Panc1 (cell line): ENCODE data around the gene RALGPS2. TPM values are rescaled to one million over a fixed set of nuclear protein-coding genes. Genes with fewer than 3 reads are reported as not detected.

ENCODE experiments used
- ATAC-seq: fragments of 200-7000 bp; cut with Tn5 transposase; 2 replicates; pipeline ENCODE4 v1.9.1; 2020; ENCODE audit warnings: mild to moderate bottlenecking, moderate library complexity
- BruUV-seq: library from RNA; stranded (reverse); fragments of 400-500 nt; replicated peaks from 2 replicates; lab custom pipeline; 2021; lab: Mats Ljungman, UMichigan
- CTCF ChIA-PET: fragments of 300-600 bp; sonication (Branson Sonifier 250); formaldehyde crosslinking; loops from one replicate; lab custom pipeline; 2022; ENCODE audit warnings: antibody characterized with exemption; lab: Charles Lee
- POLR2A ChIA-PET: fragments of 300-600 bp; sonication (Branson Sonifier 250); formaldehyde crosslinking; loops from one replicate; lab custom pipeline; 2022; ENCODE audit warnings: antibody characterized with exemption; lab: Charles Lee
- DNase-seq: peaks from one replicate; pipeline ENCODE4 v3.0.0-alpha.2; 2010; ENCODE audit warnings: low read depth, low spot score
- H3K27ac ChIP-seq: 2 replicates; pipeline ENCODE4 v1.5.1; 2011; ENCODE audit warnings: mild to moderate bottlenecking, low read length, inconsistent platforms
- H3K27me3 ChIP-seq: fragments of 200-500 bp; sonication (Bioruptor generic); 2 replicates; pipeline ENCODE4 v1.6.0; 2014; ENCODE audit warnings: low read length, inconsistent platforms; ENCODE audit not compliant: control insufficient read depth, insufficient read depth
- H3K36me3 ChIP-seq: fragments of 200-500 bp; sonication (Bioruptor generic); 2 replicates; pipeline ENCODE4 v1.5.1; 2014; ENCODE audit warnings: inconsistent platforms, mild to moderate bottlenecking, low read length, moderate library complexity; ENCODE audit not compliant: control insufficient read depth, insufficient read depth
- H3K4me1 ChIP-seq: 2 replicates; pipeline ENCODE4 v1.5.1; 2011; ENCODE audit warnings: inconsistent platforms, mild to moderate bottlenecking, low read length, moderate library complexity; ENCODE audit not compliant: control insufficient read depth, insufficient read depth
- H3K4me3 ChIP-seq, 2 experiments: 2 replicates each; pipeline ENCODE4 v1.5.1; 2011 to 2012; ENCODE audit warnings: low read depth in 2 of 2, low read length in 2 of 2, mild to moderate bottlenecking in 2 of 2, inconsistent platforms in 1 of 2, moderate library complexity in 1 of 2
- H3K9me3 ChIP-seq: fragments of 200-500 bp; sonication (Bioruptor generic); 2 replicates; pipeline ENCODE4 v1.5.1; 2014; ENCODE audit warnings: low read depth, mild to moderate bottlenecking, inconsistent platforms, low read length, moderate library complexity; ENCODE audit not compliant: control insufficient read depth, insufficient read depth
- CTCF ChIP-seq: fragments of 450-650 bp; IDR thresholded peaks from 2 replicates; pipeline ENCODE4 v1.5.1; 2017; ENCODE audit warnings: mild to moderate bottlenecking
- POLR2AphosphoS5 ChIP-seq: IDR thresholded peaks from 2 replicates; pipeline ENCODE4 v1.6.1; 2012; ENCODE audit warnings: mild to moderate bottlenecking, low read depth, low read length, moderate library complexity
- REST ChIP-seq, 2 experiments: IDR thresholded peaks; 2 replicates each; pipeline ENCODE4 v1.6.1; 2011 to 2012; ENCODE audit warnings: low read depth in 2 of 2, control low read depth in 1 of 2, low read length in 1 of 2, mild to moderate bottlenecking in 1 of 2, moderate library complexity in 1 of 2; ENCODE audit not compliant: insufficient read depth in 1 of 2
- SIN3A ChIP-seq: IDR thresholded peaks from 2 replicates; pipeline ENCODE4 v1.6.1; 2012; ENCODE audit warnings: low read depth, mild to moderate bottlenecking, low read length, moderate library complexity, borderline replicate concordance; ENCODE audit not compliant: insufficient read depth
- TCF7L2 ChIP-seq: IDR thresholded peaks from 2 replicates; pipeline ENCODE4 v1.6.1; 2011; ENCODE audit warnings: mild to moderate bottlenecking, low read depth, low read length, inconsistent platforms
- in situ Hi-C: cut with HindIII; loops from 2 replicates; pipeline ENCODE4 v1.10.0; 2016; ENCODE audit warnings: low sequenced_read_pairs, low pct_unique_long_range_greater_than_20kb
- intact Hi-C: fragments of 100-400 bp; cut with micrococcal nuclease; formaldehyde crosslinking; loops from one replicate; pipeline ENCODE4 v1.10.0; 2022; ENCODE audit not compliant: unreplicated experiment
- total RNA-seq: library from RNA; stranded (reverse); gene quantifications from one replicate; pipeline ENCODE4 v1.2.1, GENCODE V29; 2021; ENCODE audit not compliant: unreplicated experiment

Gene RALGPS2
- total RNA-seq, 1 experiment from 2014 or later = 5.4 TPM

- intact Hi-C loops = no loop called here
- H3K4me1 ChIP-seq = no peaks in the 10 kb centered on the region
- BruUV-seq = no TSS peak
- H3K27me3 ChIP-seq = no peaks in the 10 kb centered on the region
- no peaks in the 10 kb centered on the region for H3K9me3 ChIP-seq
- H3K36me3 ChIP-seq = no peaks in the 10 kb centered on the region
- H3K27ac ChIP-seq = no peak overlapping the region
- ATAC-seq (no peak), DNase-seq (no peak)
- TF ChIP-seq CTCF (no peak), REST (IDR thresholded peaks at IDR 0.05; ENCODE audit: insufficient read depth in 1 of 2, low read depth in 2 of 2, low read length in 1 of 2) (no peak), SIN3A (no peak)
- CTCF ChIA-PET = no interaction called here
- POLR2A ChIA-PET = no interaction called here
- in situ Hi-C loops = no loop called here
- H3K4me3 ChIP-seq = no peak overlapping the region
Observed at GRCh38 chr1:178908358-178908757, 183.3 kb downstream of the RALGPS2 start.

GRCh38 chr1:178910023-178910422 is 185.0 kb downstream of the RALGPS2 start:
- intact Hi-C loops (no loop called here), in situ Hi-C loops (no loop called here)
- Histone ChIP-seq H3K36me3 (no peaks in the 10 kb centered on the region), H3K4me1 (no peaks in the 10 kb centered on the region), H3K4me3 (no peak overlapping the region), H3K27me3 (no peaks in the 10 kb centered on the region), H3K27ac (no peak overlapping the region), H3K9me3 (no peaks in the 10 kb centered on the region)
- POLR2A ChIA-PET = interaction anchor here (0.7 kb wide), 1 partner anchor 534 kb away, joined by 6 read pairs; no protein-coding TSS in a partner anchor
- no peak for ATAC-seq
- no TSS peak for BruUV-seq
- TF ChIP-seq TCF7L2 (no peak), REST (IDR thresholded peaks at IDR 0.05; ENCODE audit: insufficient read depth in 1 of 2, low read depth in 2 of 2, low read length in 1 of 2) (no peak), SIN3A (no peak), POLR2AphosphoS5 (no peak), CTCF (no peak)
- no peak for DNase-seq
- CTCF ChIA-PET = no interaction called here
